GM12892 (cell line): ENCODE results near the gene GNB1.

ENCODE experiments used
- POLR2A ChIP-seq: IDR thresholded peaks from 2 replicates; pipeline ENCODE4 v1.6.1; 2011; ENCODE audit warnings: low read depth, low read length, control low read depth
- POLR2AphosphoS5 ChIP-seq: IDR thresholded peaks from 2 replicates; pipeline ENCODE4 v1.6.1; 2011; ENCODE audit warnings: low read depth, low read length, control low read depth

- TF ChIP-seq POLR2A (no peak), POLR2AphosphoS5 (no peak)
Observed at GRCh38 chr1:1756661-1757421, 134.0 kb downstream of the GNB1 start.
